Neural crest cell (in vitro differentiated cells): Measurements from ENCODE around the gene STKLD1. TPM values are rescaled to one million over a fixed set of nuclear protein-coding genes. Genes with fewer than 3 reads are reported as not detected.
"Not testable (repeated sequence)": the region's sequence is repeated elsewhere in the genome, so short reads cannot be mapped to it uniquely, and the experiment has no call there.

Source experiments
- DNase-seq: peaks from one replicate; pipeline ENCODE4 v3.0.0; 2021; ENCODE audit warnings: low read depth, mixed read lengths, low spot score
- H3K27ac Mint-ChIP-seq: one replicate; pipeline ENCODE4 v1.8.0; 2021; ENCODE audit warnings: mild to moderate bottlenecking, mixed read lengths; ENCODE audit not compliant: unreplicated experiment
- H3K27me3 Mint-ChIP-seq: 2 replicates; pipeline ENCODE4 v1.8.0; 2021; ENCODE audit warnings: low read depth, mild to moderate bottlenecking, mixed read lengths
- H3K36me3 Mint-ChIP-seq: 2 replicates; pipeline ENCODE4 v1.8.0; 2021; ENCODE audit warnings: low read depth, mild to moderate bottlenecking, mixed read lengths
- H3K4me1 Mint-ChIP-seq: 2 replicates; pipeline ENCODE4 v1.8.0; 2021; ENCODE audit warnings: mixed read lengths
- H3K4me3 Mint-ChIP-seq: one replicate; pipeline ENCODE4 v1.8.0; 2021; ENCODE audit warnings: mild to moderate bottlenecking, mixed read lengths
- H3K9me3 Mint-ChIP-seq: 2 replicates; pipeline ENCODE4 v1.8.0; 2021; ENCODE audit warnings: mixed read lengths
- CTCF ChIP-seq: fragments of 200-600 bp; sonication (generic); conservative IDR thresholded peaks from 2 replicates; pipeline ENCODE4 v1.5.0; 2021; ENCODE audit warnings: antibody characterized with exemption, mild to moderate bottlenecking
- long read RNA-seq: library from polyadenylated mRNA; unstranded; transcript quantifications from one replicate; pipeline ENCODE4 v2.0.0, GENCODE V29; 2020
- total RNA-seq: library from RNA; stranded (reverse); gene quantifications from 2 replicates; pipeline ENCODE4 v1.2.1, GENCODE V29; 2021

The STKLD1 gene
- total RNA-seq = 2.8 and 2.9 TPM in 2 replicates
- long read RNA-seq = 0 reads

GRCh38 chr9:133375724-133376654, at the start of gene STKLD1, which contains the start of gene SURF4:
STKLD1 (plus strand) TSS chr9:133376366; CDS start chr9:133376474, 108 bp downstream.
SURF4 (minus strand) TSS chr9:133376060; CDS start chr9:133375969, 91 bp downstream.
- Mint-ChIP-seq H3K27ac (peak within 1 kb of the TSS; percentile 97), H3K9me3 (no peaks in the 10 kb centered on the region)
- TF ChIP-seq CTCF = no peak

GRCh38 chr9:133327021-133327420, 49.1 kb upstream of the STKLD1 start:
- H3K9me3 Mint-ChIP-seq, H3K27me3 Mint-ChIP-seq, H3K4me3 Mint-ChIP-seq, DNase-seq, H3K27ac Mint-ChIP-seq, H3K4me1 Mint-ChIP-seq: not testable (repeated sequence)
- H3K36me3 Mint-ChIP-seq = peaks cover 15% of the 10 kb centered on the region

More at GRCh38 chr9:133375724-133376654, at the start of gene STKLD1, which contains the start of gene SURF4:
- H3K4me3 Mint-ChIP-seq = peak within 1 kb of the TSS; percentile 94
- H3K4me1 Mint-ChIP-seq = peaks cover 43% of the 10 kb centered on the region
- DNase-seq = peak; percentile 95
- no peaks in the 10 kb centered on the region for H3K27me3 Mint-ChIP-seq
- no peaks in the 10 kb centered on the region for H3K36me3 Mint-ChIP-seq

GRCh38 chr9:133327834-133328484, 48.2 kb upstream of the STKLD1 start:
- Mint-ChIP-seq H3K9me3 (no peaks in the 10 kb centered on the region), H3K36me3 (peaks cover 15% of the 10 kb centered on the region), H3K27me3 (no peaks in the 10 kb centered on the region), H3K27ac (no peak overlapping the region), H3K4me1 (no peaks in the 10 kb centered on the region), H3K4me3 (no peak overlapping the region)
- TF ChIP-seq CTCF = no peak
- no peak for DNase-seq

- peaks cover 15% of the 10 kb centered on the region for H3K36me3 Mint-ChIP-seq
- DNase-seq = not testable (repeated sequence)
These were observed 46.6 kb upstream of the STKLD1 start for GRCh38 chr9:133329306-133330156.

GRCh38 chr9:133331221-133331620, 44.9 kb upstream of the STKLD1 start:
- H3K27ac Mint-ChIP-seq = no peak overlapping the region
- H3K27me3 Mint-ChIP-seq = no peaks in the 10 kb centered on the region
- H3K36me3 Mint-ChIP-seq = peaks cover 15% of the 10 kb centered on the region
- no peak overlapping the region for H3K4me3 Mint-ChIP-seq
- no peak for TF ChIP-seq CTCF
- H3K4me1 Mint-ChIP-seq = peaks cover 12% of the 10 kb centered on the region
- H3K9me3 Mint-ChIP-seq = no peaks in the 10 kb centered on the region
- no peak for DNase-seq

More at GRCh38 chr9:133329306-133330156, 46.6 kb upstream of the STKLD1 start:
- TF ChIP-seq CTCF = peak; percentile 75
- H3K4me3 Mint-ChIP-seq, H3K9me3 Mint-ChIP-seq, H3K27ac Mint-ChIP-seq, H3K4me1 Mint-ChIP-seq, H3K27me3 Mint-ChIP-seq: not testable (repeated sequence)
